Mucosa of descending colon (tissue), 3 donors: ENCODE data around the gene LRBA. TPM values are rescaled to one million over a fixed set of nuclear protein-coding genes. Genes with fewer than 3 reads are reported as not detected.
A peak's percentile ranks its signal among the peaks of the same experiment; 100 is the strongest.

Source experiments
- ATAC-seq: fragments of 200-7000 bp; cut with Tn5 transposase; one replicate; pipeline ENCODE4 v1.9.1; 2020; ENCODE audit warnings: mild to moderate bottlenecking, moderate library complexity
- DNase-seq, 3 donors: peaks; one replicate each; pipeline ENCODE4 v3.0.0-alpha.2; 2020
- H3K36me3 ChIP-seq: fragments of 200-600 bp; one replicate; pipeline ENCODE4 v1.8.0; 2021; ENCODE audit warnings: low read depth, mild to moderate bottlenecking
- H3K4me1 ChIP-seq: fragments of 200-600 bp; one replicate; pipeline ENCODE4 v1.8.0; 2021; ENCODE audit warnings: low read depth, mild to moderate bottlenecking
- H3K4me3 ChIP-seq: fragments of 200-600 bp; one replicate; pipeline ENCODE4 v1.8.0; 2021; ENCODE audit warnings: mild to moderate bottlenecking
- H3K9me3 ChIP-seq: fragments of 200-600 bp; one replicate; pipeline ENCODE4 v1.8.0; 2021; ENCODE audit warnings: mild to moderate bottlenecking
- CTCF ChIP-seq: fragments of 200-600 bp; IDR thresholded peaks from one replicate; pipeline ENCODE4 v1.8.0; 2022; ENCODE audit warnings: antibody characterized with exemption, mild to moderate bottlenecking
- intact Hi-C, 2 donors: fragments of 100-400 bp; cut with DNase I in 1 of 2; cut with micrococcal nuclease in 1 of 2; formaldehyde crosslinking; loops; one replicate each; pipeline versions ENCODE4 v1.11.0 to v1.11.1; 2022; cut with DNase I, micrococcal nuclease
- total RNA-seq, 3 donors: library from RNA; stranded (reverse); fragmentation: NEBNext Ultra II Directional in 2 of 3; extraction: Animal tissue kit (Norgen Biotek cat#: 25700) in 2 of 3; gene quantifications; one replicate each; pipeline versions ENCODE4 v1.2.1 to v1.2.4, GENCODE V29; 2021 to 2023
- donor health status: DM: no; HTN: no; CAD: no; lungs with moderate emphysema.
- donor health status: DM: no; HTN: no; CAD: no.
- donor health status: DM: no; HTN: yes; CAD: no.

The LRBA gene
- total RNA-seq, 3 donors from 2014 or later: 69.8 to 98.4 (median 76.2) TPM

- Histone ChIP-seq H3K4me3 (no peak overlapping the region), H3K9me3 (peaks cover 2% of the 10 kb centered on the region), H3K36me3 (no peaks in the 10 kb centered on the region), H3K4me1 (no peaks in the 10 kb centered on the region)
- no peak for DNase-seq
- no peak for TF ChIP-seq CTCF
- intact Hi-C loops: no loop called here
- ATAC-seq: peak; percentile 36
These were observed 64.3 kb downstream of the LRBA start for GRCh38 chr4:150950657-150951288.

GRCh38 chr4:150949943-150950342 lies 65.1 kb downstream of the LRBA start:
- no peaks in the 10 kb centered on the region for H3K36me3 ChIP-seq
- H3K4me3 ChIP-seq: no peak overlapping the region
- ATAC-seq (peak; percentile 22), DNase-seq (no peak)
- H3K4me1 ChIP-seq: no peaks in the 10 kb centered on the region
- H3K9me3 ChIP-seq: peaks cover 2% of the 10 kb centered on the region
- intact Hi-C loops: no loop called here
- TF ChIP-seq CTCF: no peak

- intact Hi-C loops: no loop called here
- TF ChIP-seq CTCF: no peak
- H3K4me3 ChIP-seq: no peak overlapping the region
- no peak for ATAC-seq
- no peaks in the 10 kb centered on the region for H3K36me3 ChIP-seq
- no peak for DNase-seq
- H3K9me3 ChIP-seq: peaks cover 2% of the 10 kb centered on the region
- H3K4me1 ChIP-seq: no peaks in the 10 kb centered on the region
These were observed 65.7 kb downstream of the LRBA start for GRCh38 chr4:150949342-150949741.

- Histone ChIP-seq H3K9me3 (peaks cover 2% of the 10 kb centered on the region), H3K4me3 (no peak overlapping the region), H3K4me1 (no peaks in the 10 kb centered on the region), H3K36me3 (no peaks in the 10 kb centered on the region)
- DNase-seq (no peak), ATAC-seq (no peak)
- intact Hi-C loops: no loop called here
- no peak for TF ChIP-seq CTCF
These were observed 66.4 kb downstream of the LRBA start for GRCh38 chr4:150948710-150949109.

- TF ChIP-seq CTCF: no peak
- no peaks in the 10 kb centered on the region for H3K4me1 ChIP-seq
- intact Hi-C loops: no loop called here
- no peak for DNase-seq
- H3K9me3 ChIP-seq: no peaks in the 10 kb centered on the region
- ATAC-seq: no peak
- H3K36me3 ChIP-seq: no peaks in the 10 kb centered on the region
- H3K4me3 ChIP-seq: no peak overlapping the region
These were observed 67.0 kb downstream of the LRBA start for GRCh38 chr4:150948074-150948473.

DNA sequence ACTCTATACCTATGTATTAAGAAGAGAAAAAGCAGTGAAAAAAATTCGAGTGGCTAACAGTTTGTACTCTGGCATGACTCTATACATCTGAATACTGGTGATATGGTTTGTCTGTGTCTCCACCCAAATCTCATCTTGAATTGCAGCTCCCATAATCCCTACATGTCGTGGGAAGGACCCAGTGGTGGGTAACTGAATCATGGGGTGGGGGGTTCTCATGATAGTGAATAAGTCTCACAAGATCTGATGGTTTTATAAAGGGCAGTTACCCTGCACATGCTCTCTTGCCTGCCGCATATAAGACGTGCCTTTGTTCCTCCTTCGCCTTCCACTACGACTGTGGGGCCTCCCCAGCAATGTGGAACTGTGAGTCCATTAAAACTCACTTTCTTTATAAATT lies 70.4 kb downstream of the LRBA start:
- intact Hi-C loops: no loop called here
- Histone ChIP-seq H3K36me3 (no peaks in the 10 kb centered on the region), H3K9me3 (no peaks in the 10 kb centered on the region), H3K4me1 (no peaks in the 10 kb centered on the region), H3K4me3 (no peak overlapping the region)
- ATAC-seq: no peak
- TF ChIP-seq CTCF: no peak
- DNase-seq: no peak
